Measurements from ENCODE around the gene PPP1R3D.

PPP1R3D gene

GRCh38 chr20:59949911-59950310, 9.8 kb upstream of the PPP1R3D start:
- TF ChIP-seq BHLHE40 (IDR thresholded peaks at IDR 0.05; ENCODE audit: borderline replicate concordance): no peak
- no peak for TF ChIP-seq FOXM1 (IDR thresholded peaks at IDR 0.05; ENCODE audit: borderline replicate concordance)
- no peak for TF ChIP-seq FOXK2 (IDR thresholded peaks at IDR 0.05)
- TF ChIP-seq ZNF384 (IDR thresholded peaks at IDR 0.05): no peak
- no peak for TF ChIP-seq HDGF (IDR thresholded peaks at IDR 0.05; ENCODE audit: borderline replicate concordance)
- TF ChIP-seq ELF4 (IDR thresholded peaks at IDR 0.05): no peak
- ChIA-PET CTCF (interaction anchor here (0.8 kb wide), 1 partner anchor 11 kb away, joined by 3 read pairs; no protein-coding TSS in a partner anchor), POLR2A (interaction anchor here (1.6 kb wide), 1 partner anchor 10 kb away, joined by 6 read pairs; the partner anchor contains the start of genes FAM217B and PPP1R3D)
- DNase-seq (ENCODE audit: extremely low spot score): no peak

GRCh38 chr20:59948828-59949720, 9.0 kb upstream of the PPP1R3D start:
- POLR2A ChIA-PET: interaction anchor here (1.6 kb wide), 1 partner anchor 9 kb away, joined by 6 read pairs; the partner anchor contains the start of genes FAM217B and PPP1R3D
- TF ChIP-seq ARNT (IDR thresholded peaks at IDR 0.05): no peak
- peak; percentile 94 for TF ChIP-seq ZNF384 (IDR thresholded peaks at IDR 0.05)
- peak; percentile 24 for DNase-seq (ENCODE audit: extremely low spot score)
- CTCF ChIA-PET: interaction anchor here (0.6 to 0.9 kb wide), 4 partner anchors 37 to 1547 kb away, joined by 3 to 6 read pairs (median 3); no protein-coding TSS in a partner anchor

GRCh38 chr20:59948212-59948611, 8.1 kb upstream of the PPP1R3D start:
- no peak for DNase-seq (ENCODE audit: extremely low spot score)
- ChIA-PET POLR2A (no interaction called here), CTCF (interaction anchor here (0.6 to 0.9 kb wide), 3 partner anchors 38 to 1157 kb away, joined by 3 to 6 read pairs (median 3); no protein-coding TSS in a partner anchor)
- no peak for TF ChIP-seq PKNOX1 (IDR thresholded peaks at IDR 0.05)
- TF ChIP-seq FOXA1 (IDR thresholded peaks at IDR 0.05): no peak
- no peak for TF ChIP-seq LEF1 (IDR thresholded peaks at IDR 0.05; ENCODE audit: borderline replicate concordance)
- no peak for TF ChIP-seq NFRKB (IDR thresholded peaks at IDR 0.05)
- no peak for TF ChIP-seq SP1 (IDR thresholded peaks at IDR 0.05)
- no peak for TF ChIP-seq FOXK2 (IDR thresholded peaks at IDR 0.05)
- no peak for TF ChIP-seq CTBP1 (IDR thresholded peaks at IDR 0.05; ENCODE audit: borderline replicate concordance)
- no peak for TF ChIP-seq ZNF384 (IDR thresholded peaks at IDR 0.05)
- no peak for TF ChIP-seq SUZ12 (IDR thresholded peaks at IDR 0.05)
- TF ChIP-seq ARNT (IDR thresholded peaks at IDR 0.05): no peak
- TF ChIP-seq L3MBTL2 (conservative IDR thresholded peaks at IDR 0.05): no peak
- no peak for TF ChIP-seq ELF4 (IDR thresholded peaks at IDR 0.05)
- TF ChIP-seq HDGF (IDR thresholded peaks at IDR 0.05; ENCODE audit: borderline replicate concordance): no peak
- TF ChIP-seq BHLHE40 (IDR thresholded peaks at IDR 0.05; ENCODE audit: borderline replicate concordance): no peak
- no peak for TF ChIP-seq TARDBP (IDR thresholded peaks at IDR 0.05)
- no peak for TF ChIP-seq FOXM1 (IDR thresholded peaks at IDR 0.05; ENCODE audit: borderline replicate concordance)

GRCh38 chr20:59947376-59947775, 7.3 kb upstream of the PPP1R3D start:
- TF ChIP-seq ZNF384 (IDR thresholded peaks at IDR 0.05) (no peak), PKNOX1 (IDR thresholded peaks at IDR 0.05) (no peak), HDGF (IDR thresholded peaks at IDR 0.05; ENCODE audit: borderline replicate concordance) (no peak), ARNT (IDR thresholded peaks at IDR 0.05) (no peak)
- no peak for DNase-seq (ENCODE audit: extremely low spot score)
- POLR2A ChIA-PET: no interaction called here
- CTCF ChIA-PET: no interaction called here

GRCh38 chr20:59945731-59946130, 5.6 kb upstream of the PPP1R3D start:
- ChIA-PET CTCF (interaction anchor here (0.6 to 2.0 kb wide), 2 partner anchors 12 to 112 kb away, joined by 3 to 5 read pairs; no protein-coding TSS in a partner anchor), POLR2A (no interaction called here)
- DNase-seq (ENCODE audit: extremely low spot score): no peak
- TF ChIP-seq SUZ12 (IDR thresholded peaks at IDR 0.05) (no peak), PKNOX1 (IDR thresholded peaks at IDR 0.05) (no peak), FOXM1 (IDR thresholded peaks at IDR 0.05; ENCODE audit: borderline replicate concordance) (no peak), FOXA1 (IDR thresholded peaks at IDR 0.05) (no peak), TARDBP (IDR thresholded peaks at IDR 0.05) (no peak)

GRCh38 chr20:59945175-59945574, 5.1 kb upstream of the PPP1R3D start:
- ChIA-PET CTCF (interaction anchor here (0.6 to 2.0 kb wide), 2 partner anchors 11 to 112 kb away, joined by 3 to 5 read pairs; no protein-coding TSS in a partner anchor), POLR2A (no interaction called here)
- DNase-seq (ENCODE audit: extremely low spot score): no peak
- TF ChIP-seq CTBP1 (IDR thresholded peaks at IDR 0.05; ENCODE audit: borderline replicate concordance) (no peak), BHLHE40 (IDR thresholded peaks at IDR 0.05; ENCODE audit: borderline replicate concordance) (no peak), NFRKB (IDR thresholded peaks at IDR 0.05) (no peak), SUZ12 (IDR thresholded peaks at IDR 0.05) (no peak), ELF4 (IDR thresholded peaks at IDR 0.05) (no peak), FOXK2 (IDR thresholded peaks at IDR 0.05) (no peak), ZNF384 (IDR thresholded peaks at IDR 0.05) (no peak), TARDBP (IDR thresholded peaks at IDR 0.05) (no peak), ARNT (IDR thresholded peaks at IDR 0.05) (no peak), FOXA1 (IDR thresholded peaks at IDR 0.05) (no peak), LEF1 (IDR thresholded peaks at IDR 0.05; ENCODE audit: borderline replicate concordance) (no peak), PKNOX1 (IDR thresholded peaks at IDR 0.05) (no peak), FOXM1 (IDR thresholded peaks at IDR 0.05; ENCODE audit: borderline replicate concordance) (no peak), SP1 (IDR thresholded peaks at IDR 0.05) (no peak), HDGF (IDR thresholded peaks at IDR 0.05; ENCODE audit: borderline replicate concordance) (no peak)
